Gastrocnemius medialis (tissue), 4 donors: ENCODE results near the gene LRRC52. TPM values are rescaled to one million over a fixed set of nuclear protein-coding genes. Genes with fewer than 3 reads are reported as not detected.

Source experiments
- ATAC-seq, 2 donors: fragments of 150-250 bp; one replicate each; pipeline ENCODE4 v1.9.1; 2016
- DNase-seq, 2 donors: peaks; one replicate each; pipeline ENCODE4 v3.0.0-alpha.2; 2019
- H3K27ac ChIP-seq, 4 donors: fragments of 200-600 bp; sonication (generic); 1 replicate in 1 of 4; 2 replicates in 3 of 4; pipeline ENCODE4 v1.5.1; 2016 to 2018; ENCODE audit warnings: mild to moderate bottlenecking in 2 of 4, moderate library complexity in 1 of 4
- H3K27me3 ChIP-seq, 3 donors: fragments of 200-600 bp; sonication (generic) in 2 of 3; 1 replicate in 1 of 3; 2 replicates in 2 of 3; pipeline versions ENCODE4 v1.5.1 to v1.6.0; 2016 to 2019; ENCODE audit warnings: mild to moderate bottlenecking in 1 of 3, moderate library complexity in 1 of 3
- H3K36me3 ChIP-seq, 2 donors: fragments of 200-600 bp; sonication (generic) in 1 of 2; one replicate each; pipeline ENCODE4 v1.5.1; 2017 to 2018
- H3K4me1 ChIP-seq, 2 donors: fragments of 200-600 bp; sonication (generic) in 1 of 2; one replicate each; pipeline ENCODE4 v1.5.1; 2016 to 2017; ENCODE audit warnings: mild to moderate bottlenecking in 2 of 2
- H3K4me3 ChIP-seq, 4 donors: fragments of 200-600 bp; sonication (generic) in 3 of 4; 1 replicate in 1 of 4; 2 replicates in 3 of 4; pipeline ENCODE4 v1.5.1; 2016 to 2019; ENCODE audit warnings: mild to moderate bottlenecking in 2 of 4
- H3K9me3 ChIP-seq, 3 donors: fragments of 200-600 bp; sonication (generic) in 2 of 3; 1 replicate in 1 of 3; 2 replicates in 2 of 3; pipeline ENCODE4 v1.5.1; 2016 to 2019
- CTCF ChIP-seq, 5 experiments: fragments of 450-650 bp in 3 of 5; fragments of 200-600 bp in 2 of 5; sonication (generic) in 2 of 5; IDR thresholded peaks in 4 of 5; conservative IDR thresholded peaks in 1 of 5; 1 replicate in 4 of 5; 2 replicates in 1 of 5; pipeline ENCODE4 v1.5.1; 2016 to 2019; ENCODE audit warnings: antibody characterized with exemption in 5 of 5, mild to moderate bottlenecking in 3 of 5, moderate library complexity in 3 of 5
- POLR2A ChIP-seq, 2 donors: fragments of 450-650 bp; IDR thresholded peaks; one replicate each; pipeline ENCODE4 v1.6.1; 2017; ENCODE audit warnings: antibody characterized with exemption in 2 of 2, mild to moderate bottlenecking in 2 of 2, moderate library complexity in 2 of 2
- in situ Hi-C, 4 donors: fragments of 200-750 bp; cut with MboI; loops; one replicate each; pipeline versions ENCODE4 v1.15.0 to v1.8.0; 2017; ENCODE audit warnings: low sequenced_read_pairs in 4 of 4
- intact Hi-C: fragments of 100-400 bp; cut with DNase I; formaldehyde crosslinking; loops from one replicate; pipeline ENCODE4 v1.15.1; 2023; ENCODE audit warnings: low total_unique reads
- total RNA-seq, 4 donors: library from RNA; depleted of rRNA; stranded (reverse); fragments of >200 nt; gene quantifications; one replicate each; pipeline versions ENCODE4 v1.1.0 to v1.2.3, GENCODE V29; 2016

Gene LRRC52
- total RNA-seq, 4 donors from 2014 or later: 0.35 TPM; not detected in 3

- TF ChIP-seq CTCF (IDR thresholded peaks at IDR 0.05 in 4 of 5, conservative IDR thresholded peaks at IDR 0.05 in 1 of 5) (no peak), POLR2A (IDR thresholded peaks at IDR 0.05) (no peak)
- H3K36me3 ChIP-seq: no peaks in the 10 kb centered on the region
- no peak overlapping the region for H3K27ac ChIP-seq
- ATAC-seq: peak; percentile 62 to 87
- intact Hi-C loops (no loop called here), in situ Hi-C loops (no loop called here)
- no peak for DNase-seq
- H3K9me3 ChIP-seq: no peaks in the 10 kb centered on the region
- H3K27me3 ChIP-seq: no peaks in the 10 kb centered on the region
- no peak overlapping the region for H3K4me3 ChIP-seq
- H3K4me1 ChIP-seq: no peaks in the 10 kb centered on the region
These were observed 30.0 kb downstream of the LRRC52 start for GRCh38 chr1:165573787-165574186.

GRCh38 chr1:165574295-165574694 is 30.5 kb downstream of the LRRC52 start:
- Histone ChIP-seq H3K27me3 (no peaks in the 10 kb centered on the region), H3K27ac (no peak overlapping the region), H3K36me3 (no peaks in the 10 kb centered on the region), H3K4me1 (no peaks in the 10 kb centered on the region), H3K4me3 (no peak overlapping the region), H3K9me3 (no peaks in the 10 kb centered on the region)
- intact Hi-C loops: no loop called here
- TF ChIP-seq POLR2A (IDR thresholded peaks at IDR 0.05) (no peak), CTCF (IDR thresholded peaks at IDR 0.05 in 4 of 5, conservative IDR thresholded peaks at IDR 0.05 in 1 of 5) (no peak)
- no peak for DNase-seq
- in situ Hi-C loops: no loop called here
- no peak for ATAC-seq

- in situ Hi-C loops: loop anchor here in 1 of 4 donors (25.0 kb wide), 1 partner anchor 313 kb away; no protein-coding TSS in a partner anchor
- Histone ChIP-seq H3K4me1 (no peaks in the 10 kb centered on the region), H3K27me3 (no peaks in the 10 kb centered on the region), H3K4me3 (no peak overlapping the region), H3K36me3 (no peaks in the 10 kb centered on the region), H3K27ac (no peak overlapping the region), H3K9me3 (no peaks in the 10 kb centered on the region)
- TF ChIP-seq CTCF (IDR thresholded peaks at IDR 0.05 in 4 of 5, conservative IDR thresholded peaks at IDR 0.05 in 1 of 5): no peak
- TF ChIP-seq POLR2A (IDR thresholded peaks at IDR 0.05): no peak
- intact Hi-C loops: no loop called here
- DNase-seq: no peak
- ATAC-seq: no peak
These were observed 31.8 kb downstream of the LRRC52 start for GRCh38 chr1:165575468-165576099.

- Histone ChIP-seq H3K9me3 (no peaks in the 10 kb centered on the region), H3K4me3 (no peak overlapping the region), H3K36me3 (no peaks in the 10 kb centered on the region), H3K27ac (no peak overlapping the region), H3K4me1 (no peaks in the 10 kb centered on the region), H3K27me3 (no peaks in the 10 kb centered on the region)
- in situ Hi-C loops: loop anchor here in 1 of 4 donors (25.0 kb wide), 1 partner anchor 314 kb away; no protein-coding TSS in a partner anchor
- DNase-seq (no peak), ATAC-seq (no peak)
- intact Hi-C loops: no loop called here
- TF ChIP-seq POLR2A (IDR thresholded peaks at IDR 0.05) (no peak), CTCF (IDR thresholded peaks at IDR 0.05 in 4 of 5, conservative IDR thresholded peaks at IDR 0.05 in 1 of 5) (no peak)
These were observed 32.7 kb downstream of the LRRC52 start for GRCh38 chr1:165576536-165576935.
